Measurements from ENCODE around the gene GNGT1.

DNA sequence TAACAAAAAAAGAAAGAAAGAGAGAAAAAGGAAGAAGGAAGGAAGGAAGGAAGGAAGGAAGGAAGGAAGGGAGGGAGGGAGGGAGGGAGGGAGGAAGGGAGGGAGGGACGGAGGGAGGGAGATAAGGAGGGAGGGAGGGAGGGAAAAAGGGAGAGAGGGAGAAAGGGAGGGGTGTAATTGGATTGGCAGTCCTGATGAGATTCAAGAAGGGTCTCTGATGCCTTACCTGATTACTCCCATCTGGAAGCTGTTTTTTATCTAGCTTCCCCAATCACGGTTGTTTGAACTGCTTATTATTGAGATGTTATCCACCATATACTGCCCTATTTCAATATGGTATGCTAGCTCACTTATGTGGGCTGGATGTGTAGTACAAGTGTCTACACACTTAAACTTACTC is 42.5 kb downstream of the GNGT1 start:
- TF ChIP-seq, protein P1, sequence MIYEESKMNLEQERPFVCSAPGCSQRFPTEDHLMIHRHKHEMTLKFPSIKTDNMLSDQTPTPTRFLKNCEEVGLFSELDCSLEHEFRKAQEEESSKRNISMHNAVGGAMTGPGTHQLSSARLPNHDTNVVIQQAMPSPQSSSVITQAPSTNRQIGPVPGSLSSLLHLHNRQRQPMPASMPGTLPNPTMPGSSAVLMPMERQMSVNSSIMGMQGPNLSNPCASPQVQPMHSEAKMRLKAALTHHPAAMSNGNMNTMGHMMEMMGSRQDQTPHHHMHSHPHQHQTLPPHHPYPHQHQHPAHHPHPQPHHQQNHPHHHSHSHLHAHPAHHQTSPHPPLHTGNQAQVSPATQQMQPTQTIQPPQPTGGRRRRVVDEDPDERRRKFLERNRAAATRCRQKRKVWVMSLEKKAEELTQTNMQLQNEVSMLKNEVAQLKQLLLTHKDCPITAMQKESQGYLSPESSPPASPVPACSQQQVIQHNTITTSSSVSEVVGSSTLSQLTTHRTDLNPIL (CRISPR knock-in tag; IDR thresholded peaks at IDR 0.05; ENCODE audit: low read depth) = no peak
- TF ChIP-seq ARNTL (CRISPR knock-in tag; IDR thresholded peaks at IDR 0.05; ENCODE audit: borderline replicate concordance, low read depth) = no peak
- no peak for TF ChIP-seq CSDC2 (CRISPR knock-in tag; IDR thresholded peaks at IDR 0.05)
- TF ChIP-seq, protein P2, sequence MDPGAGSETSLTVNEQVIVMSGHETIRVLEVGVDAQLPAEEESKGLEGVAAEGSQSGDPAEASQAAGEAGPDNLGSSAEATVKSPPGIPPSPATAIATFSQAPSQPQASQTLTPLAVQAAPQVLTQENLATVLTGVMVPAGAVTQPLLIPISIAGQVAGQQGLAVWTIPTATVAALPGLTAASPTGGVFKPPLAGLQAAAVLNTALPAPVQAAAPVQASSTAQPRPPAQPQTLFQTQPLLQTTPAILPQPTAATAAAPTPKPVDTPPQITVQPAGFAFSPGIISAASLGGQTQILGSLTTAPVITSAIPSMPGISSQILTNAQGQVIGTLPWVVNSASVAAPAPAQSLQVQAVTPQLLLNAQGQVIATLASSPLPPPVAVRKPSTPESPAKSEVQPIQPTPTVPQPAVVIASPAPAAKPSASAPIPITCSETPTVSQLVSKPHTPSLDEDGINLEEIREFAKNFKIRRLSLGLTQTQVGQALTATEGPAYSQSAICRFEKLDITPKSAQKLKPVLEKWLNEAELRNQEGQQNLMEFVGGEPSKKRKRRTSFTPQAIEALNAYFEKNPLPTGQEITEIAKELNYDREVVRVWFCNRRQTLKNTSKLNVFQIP (CRISPR knock-in tag; IDR thresholded peaks at IDR 0.05; ENCODE audit: borderline replicate concordance, low read depth) = no peak
- no peak for TF ChIP-seq GLIS3 (CRISPR knock-in tag; IDR thresholded peaks at IDR 0.05)
- TF ChIP-seq, protein P3, sequence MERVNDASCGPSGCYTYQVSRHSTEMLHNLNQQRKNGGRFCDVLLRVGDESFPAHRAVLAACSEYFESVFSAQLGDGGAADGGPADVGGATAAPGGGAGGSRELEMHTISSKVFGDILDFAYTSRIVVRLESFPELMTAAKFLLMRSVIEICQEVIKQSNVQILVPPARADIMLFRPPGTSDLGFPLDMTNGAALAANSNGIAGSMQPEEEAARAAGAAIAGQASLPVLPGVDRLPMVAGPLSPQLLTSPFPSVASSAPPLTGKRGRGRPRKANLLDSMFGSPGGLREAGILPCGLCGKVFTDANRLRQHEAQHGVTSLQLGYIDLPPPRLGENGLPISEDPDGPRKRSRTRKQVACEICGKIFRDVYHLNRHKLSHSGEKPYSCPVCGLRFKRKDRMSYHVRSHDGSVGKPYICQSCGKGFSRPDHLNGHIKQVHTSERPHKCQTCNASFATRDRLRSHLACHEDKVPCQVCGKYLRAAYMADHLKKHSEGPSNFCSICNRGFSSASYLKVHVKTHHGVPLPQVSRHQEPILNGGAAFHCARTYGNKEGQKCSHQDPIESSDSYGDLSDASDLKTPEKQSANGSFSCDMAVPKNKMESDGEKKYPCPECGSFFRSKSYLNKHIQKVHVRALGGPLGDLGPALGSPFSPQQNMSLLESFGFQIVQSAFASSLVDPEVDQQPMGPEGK (CRISPR knock-in tag; IDR thresholded peaks at IDR 0.05; ENCODE audit: borderline replicate concordance) = no peak
- no peak for TF ChIP-seq RARB (CRISPR knock-in tag; IDR thresholded peaks at IDR 0.05)
- no peak for TF ChIP-seq ZNF70 (CRISPR knock-in tag; IDR thresholded peaks at IDR 0.05)
- no peak for TF ChIP-seq ZNF8 (CRISPR knock-in tag; IDR thresholded peaks at IDR 0.05)
- TF ChIP-seq ISL1 (CRISPR knock-in tag; IDR thresholded peaks at IDR 0.05) = no peak
- TF ChIP-seq PPARA (CRISPR knock-in tag; IDR thresholded peaks at IDR 0.05; ENCODE audit: borderline replicate concordance) = no peak
- no peak for TF ChIP-seq BACH2 (CRISPR knock-in tag; IDR thresholded peaks at IDR 0.05; ENCODE audit: borderline replicate concordance)
- TF ChIP-seq, protein P4, sequence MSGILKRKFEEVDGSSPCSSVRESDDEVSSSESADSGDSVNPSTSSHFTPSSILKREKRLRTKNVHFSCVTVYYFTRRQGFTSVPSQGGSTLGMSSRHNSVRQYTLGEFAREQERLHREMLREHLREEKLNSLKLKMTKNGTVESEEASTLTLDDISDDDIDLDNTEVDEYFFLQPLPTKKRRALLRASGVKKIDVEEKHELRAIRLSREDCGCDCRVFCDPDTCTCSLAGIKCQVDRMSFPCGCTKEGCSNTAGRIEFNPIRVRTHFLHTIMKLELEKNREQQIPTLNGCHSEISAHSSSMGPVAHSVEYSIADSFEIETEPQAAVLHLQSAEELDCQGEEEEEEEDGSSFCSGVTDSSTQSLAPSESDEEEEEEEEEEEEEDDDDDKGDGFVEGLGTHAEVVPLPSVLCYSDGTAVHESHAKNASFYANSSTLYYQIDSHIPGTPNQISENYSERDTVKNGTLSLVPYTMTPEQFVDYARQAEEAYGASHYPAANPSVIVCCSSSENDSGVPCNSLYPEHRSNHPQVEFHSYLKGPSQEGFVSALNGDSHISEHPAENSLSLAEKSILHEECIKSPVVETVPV (CRISPR knock-in tag; IDR thresholded peaks at IDR 0.05) = no peak
- TF ChIP-seq ZFP30 (CRISPR knock-in tag; IDR thresholded peaks at IDR 0.05) = no peak

Measured in SK-N-SH treated with all-trans-retinoic acid at 6 μM for 48 hours (cell line).